ENCODE measurements around the gene CAD.

CAD gene

GRCh38 chr2:27222407-27222806 lies 5.2 kb downstream of the CAD start:
- peaks cover 53% of the 10 kb centered on the region; the same call in 1 of the 2 replicates for H3K36me3 ChIP-seq (ENCODE audit: insufficient read depth, low read length)
- no peak for TF ChIP-seq EZH2phosphoT487 (IDR thresholded peaks at IDR 0.05; ENCODE audit: borderline replicate concordance)
- no peaks in the 10 kb centered on the region for H3K9me2 ChIP-seq (replicated peaks; ENCODE audit: low read depth, low read length)

GRCh38 chr2:27223416-27223815 lies 6.2 kb downstream of the CAD start:
- Histone ChIP-seq H2AFZ (ENCODE audit: low read length) (no peak overlapping the region), H3K27me3 (ENCODE audit: insufficient read depth, low read length, poor library complexity, severe bottlenecking) (no peaks in the 10 kb centered on the region), H3K4me1 (ENCODE audit: insufficient read depth, low read length, poor library complexity, severe bottlenecking) (peaks cover 15% of the 10 kb centered on the region), H3K79me2 (ENCODE audit: insufficient read depth, low read length) (peaks cover 18% of the 10 kb centered on the region), H3K4me3 (ENCODE audit: low read length, poor library complexity, severe bottlenecking) (no peak overlapping the region), H3K4me2 (ENCODE audit: low read depth, low read length, poor library complexity, severe bottlenecking) (no peak overlapping the region), H3K36me3 (ENCODE audit: insufficient read depth, low read length) (peaks cover 63% of the 10 kb centered on the region; the same call in 1 of the 2 replicates), H4K20me1 (ENCODE audit: insufficient read depth, low read length, poor library complexity, severe bottlenecking) (no peaks in the 10 kb centered on the region), H3K9me3 (ENCODE audit: insufficient read depth, low read depth, low read length) (no peaks in the 10 kb centered on the region), H3K9ac (ENCODE audit: low read depth, low read length, poor library complexity, severe bottlenecking) (no peak overlapping the region), H3K9me2 (replicated peaks; ENCODE audit: low read depth, low read length) (no peaks in the 10 kb centered on the region), H3F3A (ENCODE audit: low read depth) (no peaks in the 10 kb centered on the region)
- TF ChIP-seq CTCF (conservative IDR thresholded peaks at IDR 0.05; ENCODE audit: low read length) (no peak), EZH2phosphoT487 (IDR thresholded peaks at IDR 0.05; ENCODE audit: borderline replicate concordance) (no peak)

More at GRCh38 chr2:27222407-27222806, 5.2 kb downstream of the CAD start:
- Histone ChIP-seq H3F3A (ENCODE audit: low read depth) (no peaks in the 10 kb centered on the region), H3K4me2 (ENCODE audit: low read depth, low read length, poor library complexity, severe bottlenecking) (no peak overlapping the region), H3K4me3 (ENCODE audit: low read length, poor library complexity, severe bottlenecking) (no peak overlapping the region), H3K27me3 (ENCODE audit: insufficient read depth, low read length, poor library complexity, severe bottlenecking) (no peaks in the 10 kb centered on the region), H2AFZ (ENCODE audit: low read length) (no peak overlapping the region), H3K9ac (ENCODE audit: low read depth, low read length, poor library complexity, severe bottlenecking) (no peak overlapping the region), H3K4me1 (ENCODE audit: insufficient read depth, low read length, poor library complexity, severe bottlenecking) (peaks cover 22% of the 10 kb centered on the region), H3K9me3 (ENCODE audit: insufficient read depth, low read depth, low read length) (no peaks in the 10 kb centered on the region), H3K79me2 (ENCODE audit: insufficient read depth, low read length) (peaks cover 29% of the 10 kb centered on the region), H4K20me1 (ENCODE audit: insufficient read depth, low read length, poor library complexity, severe bottlenecking) (no peaks in the 10 kb centered on the region)

GRCh38 chr2:27225526-27225925 lies 8.4 kb downstream of the CAD start:
- Histone ChIP-seq H3K79me2 (ENCODE audit: insufficient read depth, low read length) (no peaks in the 10 kb centered on the region), H3K9me2 (replicated peaks; ENCODE audit: low read depth, low read length) (no peaks in the 10 kb centered on the region), H2AFZ (ENCODE audit: low read length) (no peak overlapping the region), H3K4me1 (ENCODE audit: insufficient read depth, low read length, poor library complexity, severe bottlenecking) (no peaks in the 10 kb centered on the region), H4K20me1 (ENCODE audit: insufficient read depth, low read length, poor library complexity, severe bottlenecking) (no peaks in the 10 kb centered on the region), H3K9ac (ENCODE audit: low read depth, low read length, poor library complexity, severe bottlenecking) (no peak overlapping the region), H3F3A (ENCODE audit: low read depth) (no peaks in the 10 kb centered on the region), H3K27me3 (ENCODE audit: insufficient read depth, low read length, poor library complexity, severe bottlenecking) (no peaks in the 10 kb centered on the region), H3K4me2 (ENCODE audit: low read depth, low read length, poor library complexity, severe bottlenecking) (no peak overlapping the region), H3K9me3 (ENCODE audit: insufficient read depth, low read depth, low read length) (no peaks in the 10 kb centered on the region), H3K36me3 (ENCODE audit: insufficient read depth, low read length) (peaks cover 68% of the 10 kb centered on the region; the same call in 1 of the 2 replicates), H3K4me3 (ENCODE audit: low read length, poor library complexity, severe bottlenecking) (no peak overlapping the region)
- no peak for TF ChIP-seq EZH2phosphoT487 (IDR thresholded peaks at IDR 0.05; ENCODE audit: borderline replicate concordance)
- TF ChIP-seq CTCF (conservative IDR thresholded peaks at IDR 0.05; ENCODE audit: low read length), result no peak

GRCh38 chr2:27227501-27227900 lies 10.3 kb downstream of the CAD start:
- H3K79me2 ChIP-seq (ENCODE audit: insufficient read depth, low read length), result no peaks in the 10 kb centered on the region
- no peak overlapping the region for H3K4me3 ChIP-seq (ENCODE audit: low read length, poor library complexity, severe bottlenecking)
- H2AFZ ChIP-seq (ENCODE audit: low read length), result no peak overlapping the region
- H3K9me2 ChIP-seq (replicated peaks; ENCODE audit: low read depth, low read length), result no peaks in the 10 kb centered on the region
- TF ChIP-seq CTCF (conservative IDR thresholded peaks at IDR 0.05; ENCODE audit: low read length), result no peak
- no peak for TF ChIP-seq EZH2phosphoT487 (IDR thresholded peaks at IDR 0.05; ENCODE audit: borderline replicate concordance)
- H3K9me3 ChIP-seq (ENCODE audit: insufficient read depth, low read depth, low read length), result no peaks in the 10 kb centered on the region
- no peaks in the 10 kb centered on the region for H3K27me3 ChIP-seq (ENCODE audit: insufficient read depth, low read length, poor library complexity, severe bottlenecking)
- H3K9ac ChIP-seq (ENCODE audit: low read depth, low read length, poor library complexity, severe bottlenecking), result no peak overlapping the region
- no peaks in the 10 kb centered on the region for H3K4me1 ChIP-seq (ENCODE audit: insufficient read depth, low read length, poor library complexity, severe bottlenecking)
- H4K20me1 ChIP-seq (ENCODE audit: insufficient read depth, low read length, poor library complexity, severe bottlenecking), result no peaks in the 10 kb centered on the region
- no peaks in the 10 kb centered on the region for H3F3A ChIP-seq (ENCODE audit: low read depth)
- H3K4me2 ChIP-seq (ENCODE audit: low read depth, low read length, poor library complexity, severe bottlenecking), result no peak overlapping the region
- H3K36me3 ChIP-seq (ENCODE audit: insufficient read depth, low read length), result peaks cover 75% of the 10 kb centered on the region; the same call in 1 of the 2 replicates
